ENCODE data around the gene CCDC187.

GRCh38 chr9:136239983-136240330, 63.9 kb downstream of the CCDC187 start:
- TF ChIP-seq CTCF (conservative IDR thresholded peaks at IDR 0.05; ENCODE audit: low read depth, low read length) (no peak), EZH2 (IDR thresholded peaks at IDR 0.05; ENCODE audit: borderline replicate concordance, low read depth, low read length, poor library complexity, severe bottlenecking) (no peak)
